ENCODE measurements around the gene GSTM4. TPM values are rescaled to one million over a fixed set of nuclear protein-coding genes. Genes with fewer than 3 reads are reported as not detected.

GSTM4 gene
- total and polyA plus RNA-seq, 2 of the 8 experiments (the other 6 are each of a cell fraction or from before 2014, with no cell fraction given), result 11.3 to 31.4 TPM

- TF ChIP-seq CHD7 (IDR thresholded peaks at IDR 0.05; ENCODE audit: insufficient replicate concordance, low read length) (no peak), SIX5 (IDR thresholded peaks at IDR 0.05; ENCODE audit: low read depth, low read length) (no peak), HDAC6 (IDR thresholded peaks at IDR 0.05; ENCODE audit: low read depth, low read length) (no peak), CEBPB (IDR thresholded peaks at IDR 0.05; ENCODE audit: low read depth, low read length) (no peak), RFX5 (IDR thresholded peaks at IDR 0.05; ENCODE audit: borderline replicate concordance, low read depth, low read length) (no peak), SIRT6 (IDR thresholded peaks at IDR 0.05; ENCODE audit: low read length) (no peak), KDM4A (IDR thresholded peaks at IDR 0.05; ENCODE audit: low read depth, low read length, severe bottlenecking) (no peak), FOSL1 (IDR thresholded peaks at IDR 0.05; ENCODE audit: insufficient read depth, low read depth, low read length) (no peak)
Measured at GRCh38 chr1:109613361-109614147, 42.3 kb upstream of the GSTM4 start (continued).
